K562 (cell line): ENCODE data around the gene PDE4D. TPM values are rescaled to one million over a fixed set of nuclear protein-coding genes. Genes with fewer than 3 reads are reported as not detected.

Source experiments
- ATAC-seq: fragments of 200-7000 bp; cut with Tn5 transposase; 3 replicates; pipeline ENCODE4 v1.9.1; 2020; ENCODE audit warnings: moderate library complexity
- BruUV-seq: library from RNA; stranded (reverse); fragments of 400-500 nt; replicated peaks from 2 replicates; lab custom pipeline; 2021; lab: Mats Ljungman, UMichigan
- CTCF ChIA-PET: fragments of 300-600 bp; formaldehyde crosslinking; extraction: SDS; loops from one replicate; lab custom pipeline; 2021; ENCODE audit warnings: low intra/inter-chr PET ratio; lab: Yijun Ruan, JAX
- POLR2A ChIA-PET: fragments of 300-600, 350-650 bp; sonication (Branson Sonifier 250); formaldehyde crosslinking; extraction: SDS; loops from one replicate; lab custom pipeline; 2021; ENCODE audit warnings: antibody characterized with exemption, inconsistent platforms; lab: Yijun Ruan, JAX
- DNase-seq, 4 experiments: peaks; one replicate each; pipeline versions ENCODE4 v3.0.0 to v3.0.0-alpha.2; 2011 to 2018; ENCODE audit warnings: low spot score in 3 of 4, mixed read lengths in 3 of 4; ENCODE audit errors: extremely low read depth in 1 of 4
- FAIRE-seq: peaks from 2 replicates; lab custom pipeline; 2011; peaks lifted over from hg19 to GRCh38; lab: Jason Lieb, UNC
- H2AFZ ChIP-seq: 2 replicates; pipeline ENCODE4 v1.6.0; 2011; ENCODE audit warnings: low read depth, low read length, control low read depth, inconsistent platforms
- H3K27ac ChIP-seq: fragments of 200-600 bp; 3 replicates; pipeline ENCODE4 v1.8.0; 2011; ENCODE audit warnings: low read depth, mild to moderate bottlenecking, control low read depth, inconsistent platforms, low read length, moderate library complexity, mixed read lengths; ENCODE audit errors: extremely low read depth
- H3K27me3 ChIP-seq, 2 experiments: fragments of 300-600 bp in 1 of 2; 2 replicates in 1 of 2; 3 replicates in 1 of 2; pipeline versions ENCODE4 v1.6.0 to v1.8.0; 2011; ENCODE audit warnings: inconsistent platforms in 2 of 2, low read length in 2 of 2, mild to moderate bottlenecking in 1 of 2, mixed read lengths in 1 of 2, moderate library complexity in 1 of 2; ENCODE audit not compliant: control insufficient read depth in 2 of 2, insufficient read depth in 2 of 2
- H3K36me3 ChIP-seq: fragments of 300-600 bp; 3 replicates; pipeline ENCODE4 v1.8.0; 2011; ENCODE audit warnings: mild to moderate bottlenecking, low read length, inconsistent platforms; ENCODE audit not compliant: control insufficient read depth, insufficient read depth
- H3K4me1 ChIP-seq, 2 experiments: fragments of 200-600 bp in 1 of 2; replicated peaks in 1 of 2; 2 replicates in 1 of 2; 3 replicates in 1 of 2; pipeline versions ENCODE4 v1.5.1 to v1.8.0; 2011; ENCODE audit warnings: inconsistent platforms in 2 of 2, low read length in 2 of 2, mild to moderate bottlenecking in 1 of 2, mixed read lengths in 1 of 2, moderate library complexity in 1 of 2; ENCODE audit not compliant: control insufficient read depth in 2 of 2, insufficient read depth in 2 of 2
- H3K4me2 ChIP-seq: 2 replicates; pipeline ENCODE4 v1.6.1; 2011; ENCODE audit warnings: low read length, control low read depth, inconsistent platforms, mixed read lengths; ENCODE audit not compliant: insufficient read depth
- H3K4me3 ChIP-seq: fragments of 200-600 bp; sonication (generic), shearing (Covaris generic); 2 replicates; pipeline ENCODE4 v1.5.1; 2016; ENCODE audit warnings: control low read depth, inconsistent platforms
- H3K79me2 ChIP-seq: fragments of 200-600 bp; 3 replicates; pipeline ENCODE4 v1.8.0; 2011; ENCODE audit warnings: low read length, inconsistent platforms; ENCODE audit not compliant: control insufficient read depth, insufficient read depth
- H3K9ac ChIP-seq, 2 experiments: 2 replicates each; pipeline versions ENCODE4 v1.6.0 to v1.6.1; 2011; ENCODE audit warnings: low read depth in 2 of 2, low read length in 2 of 2, control low read depth in 1 of 2, inconsistent platforms in 1 of 2, mild to moderate bottlenecking in 1 of 2, mixed read lengths in 1 of 2; ENCODE audit not compliant: insufficient read depth in 1 of 2
- H3K9me1 ChIP-seq: one replicate; pipeline ENCODE4 v1.6.0; 2011; ENCODE audit warnings: inconsistent platforms, mild to moderate bottlenecking, low read length, moderate library complexity; ENCODE audit not compliant: control insufficient read depth, insufficient read depth
- H3K9me3 ChIP-seq: replicated peaks from 2 replicates; pipeline ENCODE4 v1.5.1; 2011; ENCODE audit warnings: low read depth, low read length, inconsistent platforms; ENCODE audit not compliant: control insufficient read depth, insufficient read depth
- H4K20me1 ChIP-seq: replicated peaks from 2 replicates; pipeline ENCODE4 v1.6.1; 2011; ENCODE audit warnings: low read length, inconsistent platforms, mixed read lengths; ENCODE audit not compliant: control insufficient read depth, insufficient read depth
- CREB1 ChIP-seq, 2 experiments: sonication (generic) in 1 of 2; formaldehyde crosslinking in 1 of 2; IDR thresholded peaks; 2 replicates each; pipeline versions ENCODE4 v1.6.1 to v1.8.0; 2012 to 2022; ENCODE audit warnings: inconsistent platforms in 1 of 2, mild to moderate bottlenecking in 1 of 2, missing genetic modification reagents in 1 of 2, moderate library complexity in 1 of 2
- EP400 ChIP-seq: fragments of 450-650 bp; IDR thresholded peaks from 2 replicates; pipeline ENCODE4 v1.6.1; 2017; ENCODE audit warnings: antibody characterized with exemption, mild to moderate bottlenecking, moderate library complexity
- FOS ChIP-seq: IDR thresholded peaks from 3 replicates; pipeline ENCODE4 v1.6.1; 2011; ENCODE audit not compliant: insufficient read length; ENCODE audit errors: extremely low read depth
- LARP7 ChIP-seq: fragments of 450-650 bp; IDR thresholded peaks from 2 replicates; pipeline ENCODE4 v1.6.1; 2016
- NCOR1 ChIP-seq: fragments of 450-650 bp; IDR thresholded peaks from 2 replicates; pipeline ENCODE4 v1.6.1; 2016; ENCODE audit warnings: mild to moderate bottlenecking, moderate library complexity
- POLR2A ChIP-seq: fragments of 450-650 bp; conservative IDR thresholded peaks from 2 replicates; pipeline ENCODE4 v1.6.1; 2016
- RB1 ChIP-seq: fragments of 450-650 bp; IDR thresholded peaks from 2 replicates; pipeline ENCODE4 v1.6.1; 2017; ENCODE audit warnings: low read depth, mild to moderate bottlenecking
- SIRT6 ChIP-seq: IDR thresholded peaks from one replicate; pipeline ENCODE4 v1.6.1; 2012; ENCODE audit warnings: low read depth, mild to moderate bottlenecking, control low read depth, inconsistent platforms, low read length, moderate library complexity
- TEAD4 ChIP-seq, 2 experiments: sonication (generic) in 1 of 2; formaldehyde crosslinking in 1 of 2; IDR thresholded peaks; 2 replicates each; pipeline versions ENCODE4 v1.6.1 to v1.8.0; 2012 to 2022; ENCODE audit warnings: borderline replicate concordance in 1 of 2, inconsistent platforms in 1 of 2, low read length in 1 of 2, mild to moderate bottlenecking in 1 of 2, missing genetic modification reagents in 1 of 2
- U2AF2 ChIP-seq: fragments of 200-400 bp; formaldehyde crosslinking; optimal IDR thresholded peaks from 2 replicates; pipeline ENCODE3; 2017; ENCODE audit warnings: low read depth, mild to moderate bottlenecking, low read length
- YY1 ChIP-seq, 3 experiments: IDR thresholded peaks; 2 replicates each; pipeline ENCODE4 v1.6.1; 2011; ENCODE audit warnings: low read length in 2 of 3, mild to moderate bottlenecking in 2 of 3, moderate library complexity in 2 of 3, borderline replicate concordance in 1 of 3, control low read depth in 1 of 3, low read depth in 1 of 3; ENCODE audit not compliant: insufficient read depth in 3 of 3, insufficient replicate concordance in 2 of 3, control insufficient read depth in 1 of 3, insufficient read length in 1 of 3; ENCODE audit errors: extremely low read depth in 1 of 3
- ZBTB7A ChIP-seq: IDR thresholded peaks from 2 replicates; pipeline ENCODE4 v1.6.1; 2011; ENCODE audit warnings: low read depth, mild to moderate bottlenecking, low read length, moderate library complexity, borderline replicate concordance; ENCODE audit not compliant: control insufficient read depth
- ZNF143 ChIP-seq: sonication (generic); formaldehyde crosslinking; IDR thresholded peaks from 2 replicates; pipeline ENCODE4 v1.9.0; 2022; ENCODE audit warnings: mild to moderate bottlenecking, missing genetic modification reagents
- ZNF75A ChIP-seq: fragments of 450-650 bp; formaldehyde crosslinking; IDR thresholded peaks from 2 replicates; pipeline ENCODE4 v1.4.0; 2020; ENCODE audit warnings: mild to moderate bottlenecking
- WGBS: fragments of 100-300 bp; shearing (Covaris generic); methylation state at CpG from one replicate; pipeline ENCODE4 v1.1.6; 2016; ENCODE audit warnings: low coverage, mixed read lengths; ENCODE audit not compliant: insufficient coverage; ENCODE audit errors: missing lambda C conversion rate; 5-methylcytosine and 5-hydroxymethylcytosine counted together
- in situ Hi-C: fragments of 300-500 bp; cut with MboI; formaldehyde crosslinking; loops from 4 replicates; pipeline ENCODE4 v1.15.0; 2018; ENCODE audit warnings: inconsistent platforms, mixed read lengths
- intact Hi-C: fragments of 100-400 bp; cut with micrococcal nuclease; formaldehyde crosslinking; loops from 2 replicates; pipeline ENCODE4 v1.14.2; 2022
- polyA plus RNA-seq, 8 experiments: library from polyadenylated mRNA; depleted of rRNA in 4 of 8; stranded (reverse) in 5 of 8; unstranded in 3 of 8; fragments of >200 nt; fragmentation: Nextera tagmentation in 2 of 8; fragmentation: Illumina TruSeq in 1 of 8; extraction: Ambion mirVana in 2 of 8; extraction: Trizol in 1 of 8; gene quantifications; 2 replicates each; pipeline versions ENCODE4 v1.2.1 to v1.2.3, GENCODE V29; 2011 to 2014; ENCODE audit warnings: inconsistent platforms in 1 of 8, missing spikeins in 1 of 8
- total RNA-seq, 7 experiments: library from RNA; depleted of rRNA in 6 of 7; stranded (reverse); fragments of >200 nt in 6 of 7; fragmentation: Illumina TruSeq in 2 of 7; extraction: Trizol in 2 of 7; gene quantifications; 2 replicates each; pipeline versions ENCODE4 v1.2.1 to v1.2.3, GENCODE V29; 2011 to 2021; ENCODE audit warnings: low replicate concordance in 1 of 7
- TF ChIP-seq, protein P1 (sequence below): fragments of 200-800 bp; sonication (Bioruptor generic); IDR thresholded peaks from 2 replicates; pipeline ENCODE4 v1.6.1; 2017; ENCODE audit warnings: missing genetic modification characterization, missing compliant biosample characterization
- TF ChIP-seq, protein P2 (sequence below): sonication (generic); formaldehyde crosslinking; IDR thresholded peaks from 2 replicates; pipeline ENCODE4 v1.8.0; 2022; ENCODE audit warnings: mild to moderate bottlenecking, low read depth, missing genetic modification reagents
- TF ChIP-seq, protein P3 (sequence below): fragments of 250-450 bp; sonication (Bioruptor Pico); IDR thresholded peaks from 2 replicates; pipeline ENCODE4 v1.8.0; 2021; ENCODE audit warnings: borderline replicate concordance, mild to moderate bottlenecking, moderate library complexity; ENCODE audit not compliant: poor library complexity, severe bottlenecking
- TF ChIP-seq, protein P4 (sequence below): fragments of 250-450 bp; sonication (Bioruptor Pico); IDR thresholded peaks from 2 replicates; pipeline ENCODE4 v1.9.0; 2021; ENCODE audit warnings: mild to moderate bottlenecking, inconsistent platforms

Gene PDE4D
- total and polyA plus RNA-seq, 9 of the 15 experiments (the other 6 are each of a cell fraction or from before 2014, with no cell fraction given): 0.04 to 0.46 (median 0.13) TPM

DNA sequence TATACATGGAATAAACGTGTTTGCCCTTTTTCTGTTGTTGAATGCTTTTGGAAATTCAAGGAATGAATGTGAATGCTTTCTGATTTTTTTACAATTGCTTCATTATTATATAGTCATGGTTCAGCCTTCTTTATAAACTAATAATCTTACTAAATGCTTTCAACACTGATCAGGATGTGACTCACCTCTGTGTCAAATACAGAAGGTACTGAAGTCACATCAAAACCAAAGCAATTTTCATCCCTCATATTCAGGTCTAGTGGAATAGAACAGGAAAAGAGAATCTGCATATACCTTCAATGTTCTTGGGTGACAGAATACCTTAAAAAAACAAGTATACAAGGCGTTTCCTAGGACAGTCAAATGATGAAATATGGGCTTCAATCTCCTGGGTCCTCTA is 170.7 kb downstream of the PDE4D start:
- ChIA-PET CTCF (no interaction called here), POLR2A (no interaction called here)
- no TSS peak for BruUV-seq
- Histone ChIP-seq H3K4me1 (no peaks in the 10 kb centered on the region), H3K27me3 (no peaks in the 10 kb centered on the region), H3K36me3 (no peaks in the 10 kb centered on the region), H3K9me3 (no peaks in the 10 kb centered on the region), H3K4me2 (no peak overlapping the region), H3K9me1 (no peaks in the 10 kb centered on the region), H4K20me1 (no peaks in the 10 kb centered on the region), H3K27ac (no peak overlapping the region), H3K79me2 (no peaks in the 10 kb centered on the region), H2AFZ (no peak overlapping the region), H3K9ac (no peak overlapping the region), H3K4me3 (no peak overlapping the region)
- ATAC-seq (no peak), DNase-seq (no peak), FAIRE-seq (no peak)
- in situ Hi-C loops (no loop called here), intact Hi-C loops (no loop called here)
- 0% methylated on average over 2 of the region's 2 CpGs for WGBS
- TF ChIP-seq, protein P1, sequence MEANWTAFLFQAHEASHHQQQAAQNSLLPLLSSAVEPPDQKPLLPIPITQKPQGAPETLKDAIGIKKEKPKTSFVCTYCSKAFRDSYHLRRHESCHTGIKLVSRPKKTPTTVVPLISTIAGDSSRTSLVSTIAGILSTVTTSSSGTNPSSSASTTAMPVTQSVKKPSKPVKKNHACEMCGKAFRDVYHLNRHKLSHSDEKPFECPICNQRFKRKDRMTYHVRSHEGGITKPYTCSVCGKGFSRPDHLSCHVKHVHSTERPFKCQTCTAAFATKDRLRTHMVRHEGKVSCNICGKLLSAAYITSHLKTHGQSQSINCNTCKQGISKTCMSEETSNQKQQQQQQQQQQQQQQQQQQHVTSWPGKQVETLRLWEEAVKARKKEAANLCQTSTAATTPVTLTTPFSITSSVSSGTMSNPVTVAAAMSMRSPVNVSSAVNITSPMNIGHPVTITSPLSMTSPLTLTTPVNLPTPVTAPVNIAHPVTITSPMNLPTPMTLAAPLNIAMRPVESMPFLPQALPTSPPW (CRISPR knock-in tag): no peak
- TF ChIP-seq FOS (no peak), NCOR1 (no peak), TEAD4 (IDR thresholded peaks at IDR 0.05; ENCODE audit: low read length) (no peak), TEAD4 (CRISPR knock-in tag; IDR thresholded peaks at IDR 0.05; ENCODE audit: borderline replicate concordance) (no peak), CREB1 (IDR thresholded peaks at IDR 0.05) (no peak), CREB1 (CRISPR knock-in tag; IDR thresholded peaks at IDR 0.05) (no peak), YY1 (IDR thresholded peaks at IDR 0.05; ENCODE audit: borderline replicate concordance in 1 of 3, control insufficient read depth in 1 of 3, extremely low read depth in 1 of 3, insufficient read depth in 3 of 3, insufficient read length in 1 of 3, insufficient replicate concordance in 2 of 3, low read depth in 1 of 3, low read length in 2 of 3) (no peak), EP400 (no peak), POLR2A (no peak), ZNF143 (CRISPR knock-in tag) (no peak), SIRT6 (no peak), ZBTB7A (no peak), LARP7 (no peak), RB1 (no peak), U2AF2 (no peak), ZNF75A (CRISPR knock-in tag) (no peak)
- TF ChIP-seq, protein P2, sequence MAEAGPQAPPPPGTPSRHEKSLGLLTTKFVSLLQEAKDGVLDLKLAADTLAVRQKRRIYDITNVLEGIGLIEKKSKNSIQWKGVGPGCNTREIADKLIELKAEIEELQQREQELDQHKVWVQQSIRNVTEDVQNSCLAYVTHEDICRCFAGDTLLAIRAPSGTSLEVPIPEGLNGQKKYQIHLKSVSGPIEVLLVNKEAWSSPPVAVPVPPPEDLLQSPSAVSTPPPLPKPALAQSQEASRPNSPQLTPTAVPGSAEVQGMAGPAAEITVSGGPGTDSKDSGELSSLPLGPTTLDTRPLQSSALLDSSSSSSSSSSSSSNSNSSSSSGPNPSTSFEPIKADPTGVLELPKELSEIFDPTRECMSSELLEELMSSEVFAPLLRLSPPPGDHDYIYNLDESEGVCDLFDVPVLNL: no peak
- TF ChIP-seq, protein P3, sequence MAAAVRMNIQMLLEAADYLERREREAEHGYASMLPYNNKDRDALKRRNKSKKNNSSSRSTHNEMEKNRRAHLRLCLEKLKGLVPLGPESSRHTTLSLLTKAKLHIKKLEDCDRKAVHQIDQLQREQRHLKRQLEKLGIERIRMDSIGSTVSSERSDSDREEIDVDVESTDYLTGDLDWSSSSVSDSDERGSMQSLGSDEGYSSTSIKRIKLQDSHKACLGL: no peak
- TF ChIP-seq, protein P4, sequence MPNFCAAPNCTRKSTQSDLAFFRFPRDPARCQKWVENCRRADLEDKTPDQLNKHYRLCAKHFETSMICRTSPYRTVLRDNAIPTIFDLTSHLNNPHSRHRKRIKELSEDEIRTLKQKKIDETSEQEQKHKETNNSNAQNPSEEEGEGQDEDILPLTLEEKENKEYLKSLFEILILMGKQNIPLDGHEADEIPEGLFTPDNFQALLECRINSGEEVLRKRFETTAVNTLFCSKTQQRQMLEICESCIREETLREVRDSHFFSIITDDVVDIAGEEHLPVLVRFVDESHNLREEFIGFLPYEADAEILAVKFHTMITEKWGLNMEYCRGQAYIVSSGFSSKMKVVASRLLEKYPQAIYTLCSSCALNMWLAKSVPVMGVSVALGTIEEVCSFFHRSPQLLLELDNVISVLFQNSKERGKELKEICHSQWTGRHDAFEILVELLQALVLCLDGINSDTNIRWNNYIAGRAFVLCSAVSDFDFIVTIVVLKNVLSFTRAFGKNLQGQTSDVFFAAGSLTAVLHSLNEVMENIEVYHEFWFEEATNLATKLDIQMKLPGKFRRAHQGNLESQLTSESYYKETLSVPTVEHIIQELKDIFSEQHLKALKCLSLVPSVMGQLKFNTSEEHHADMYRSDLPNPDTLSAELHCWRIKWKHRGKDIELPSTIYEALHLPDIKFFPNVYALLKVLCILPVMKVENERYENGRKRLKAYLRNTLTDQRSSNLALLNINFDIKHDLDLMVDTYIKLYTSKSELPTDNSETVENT (CRISPR knock-in tag): no peak
